Ramos (cell line): ENCODE results near the gene CTDSP1.

Experiments
- in situ Hi-C: fragments of 300-500 bp; cut with MboI; formaldehyde crosslinking; loops from one replicate; pipeline ENCODE4 v1.14.3; 2022; ENCODE audit warnings: low sequenced_read_pairs; ENCODE audit not compliant: unreplicated experiment

Gene CTDSP1

GRCh38 chr2:218399391-218400166 is at the start of gene CTDSP1:
TSS of gene CTDSP1 (plus strand) at chr2:218399868. CDS start at chr2:218400091, 223 bp downstream.
- in situ Hi-C loops = loop anchor here (5.0 to 10.0 kb wide), 2 partner anchors 102 to 255 kb away; partner anchors contain the start of genes BCS1L and ZNF142

GRCh38 chr2:218354045-218354444 is 45.6 kb upstream of the CTDSP1 start:
- in situ Hi-C loops = no loop called here

GRCh38 chr2:218354850-218355443 is 44.7 kb upstream of the CTDSP1 start:
- in situ Hi-C loops = loop anchor here (5.0 kb wide), 1 partner anchor 53 kb away; no protein-coding TSS in a partner anchor

- in situ Hi-C loops = loop anchor here (5.0 kb wide), 1 partner anchor 55 kb away; no protein-coding TSS in a partner anchor
These were observed 42.2 kb upstream of the CTDSP1 start for GRCh38 chr2:218357236-218358177.

GRCh38 chr2:218360453-218360852 is 39.2 kb upstream of the CTDSP1 start:
- in situ Hi-C loops = no loop called here

GRCh38 chr2:218362606-218363005 is 37.1 kb upstream of the CTDSP1 start:
- in situ Hi-C loops = no loop called here

GRCh38 chr2:218363736-218364135 is 35.9 kb upstream of the CTDSP1 start:
- in situ Hi-C loops = no loop called here

GRCh38 chr2:218364196-218364595 is 35.5 kb upstream of the CTDSP1 start:
- in situ Hi-C loops = no loop called here

- in situ Hi-C loops = no loop called here
These were observed 32.9 kb upstream of the CTDSP1 start for GRCh38 chr2:218366621-218367414.

- in situ Hi-C loops = no loop called here
These were observed 32.1 kb upstream of the CTDSP1 start for GRCh38 chr2:218367415-218368149.

- in situ Hi-C loops = no loop called here
These were observed 31.5 kb upstream of the CTDSP1 start for GRCh38 chr2:218368150-218368528.

- in situ Hi-C loops = no loop called here
These were observed 31.0 kb upstream of the CTDSP1 start for GRCh38 chr2:218368621-218369153.

GRCh38 chr2:218369330-218369729 is 30.3 kb upstream of the CTDSP1 start:
- in situ Hi-C loops = no loop called here

- in situ Hi-C loops = no loop called here
These were observed 29.1 kb upstream of the CTDSP1 start for GRCh38 chr2:218370410-218371063.

- in situ Hi-C loops = no loop called here
These were observed 27.7 kb upstream of the CTDSP1 start for GRCh38 chr2:218371983-218372350.

- in situ Hi-C loops = no loop called here
These were observed 24.9 kb upstream of the CTDSP1 start for GRCh38 chr2:218374795-218375194.

GRCh38 chr2:218375212-218375611 is 24.5 kb upstream of the CTDSP1 start:
- in situ Hi-C loops = no loop called here

GRCh38 chr2:218378053-218378452 is 21.6 kb upstream of the CTDSP1 start:
- in situ Hi-C loops = no loop called here
